HCT116 (cell line): ENCODE data around the gene CNFN. TPM values are rescaled to one million over a fixed set of nuclear protein-coding genes. Genes with fewer than 3 reads are reported as not detected.

Experiments used
- ATAC-seq: fragments of 200-7000 bp; cut with Tn5 transposase; 2 replicates; pipeline ENCODE4 v1.9.1; 2020; ENCODE audit warnings: mild to moderate bottlenecking, moderate library complexity
- BruUV-seq: library from RNA; stranded (reverse); fragments of 400-500 nt; replicated peaks from 2 replicates; lab custom pipeline; 2021; lab: Mats Ljungman, UMichigan
- CTCF ChIA-PET: fragments of 300-600 bp; sonication (Branson Sonifier 250); formaldehyde crosslinking; loops from one replicate; lab custom pipeline; 2021; ENCODE audit warnings: antibody characterized with exemption; lab: Charles Lee
- POLR2A ChIA-PET: fragments of 300-600, 350-600 bp; sonication (Branson Sonifier 250); formaldehyde crosslinking; loops from one replicate; lab custom pipeline; 2021; ENCODE audit warnings: antibody characterized with exemption; lab: Charles Lee
- RAD21 ChIA-PET, 2 experiments: fragments of 300-600 bp; sonication (Branson Sonifier 250); formaldehyde crosslinking; loops; one replicate each; lab custom pipeline; 2023; ENCODE audit warnings: low total read pairs in 2 of 2; ENCODE audit not compliant: uncharacterized antibody in 2 of 2, unreplicated experiment in 2 of 2, low non-redundant PET in 1 of 2; lab: Charles Lee
- DNase-seq: peaks from one replicate; pipeline ENCODE4 v3.0.0-alpha.2; 2010; ENCODE audit warnings: low read depth, low spot score
- H2AFZ ChIP-seq: fragments of 200-600 bp; shearing (Covaris generic), sonication (generic); 2 replicates; pipeline ENCODE4 v1.6.1; 2017; ENCODE audit warnings: low read depth, mixed run types, mixed read lengths, antibody characterized with exemption, low read length; ENCODE audit not compliant: poor library complexity, severe bottlenecking
- H3K27ac ChIP-seq: 2 replicates; pipeline ENCODE4 v1.5.1; 2012; ENCODE audit warnings: low read depth, low read length
- H3K27me3 ChIP-seq: fragments of 200-600 bp; sonication (generic); 2 replicates; pipeline ENCODE4 v1.6.1; 2016; ENCODE audit warnings: mixed run types, low read length, mixed read lengths; ENCODE audit not compliant: insufficient read depth
- H3K36me3 ChIP-seq, 2 experiments: fragments of 200-500 bp in 1 of 2; fragments of 200-600 bp in 1 of 2; sonication (Bioruptor generic) in 1 of 2; sonication (generic) in 1 of 2; 2 replicates each; pipeline versions ENCODE4 v1.5.1 to v1.6.1; 2014 to 2016; ENCODE audit warnings: low read length in 2 of 2, inconsistent platforms in 1 of 2, mixed read lengths in 1 of 2, mixed run types in 1 of 2; ENCODE audit not compliant: insufficient read depth in 2 of 2, control insufficient read depth in 1 of 2
- H3K4me1 ChIP-seq, 2 experiments: fragments of 200-600 bp in 1 of 2; sonication (generic) in 1 of 2; 2 replicates each; pipeline versions ENCODE4 v1.5.1 to v1.6.1; 2012 to 2017; ENCODE audit warnings: low read length in 2 of 2, inconsistent platforms in 1 of 2, mild to moderate bottlenecking in 1 of 2, mixed read lengths in 1 of 2, mixed run types in 1 of 2, moderate library complexity in 1 of 2; ENCODE audit not compliant: insufficient read depth in 2 of 2, control insufficient read depth in 1 of 2
- H3K4me2 ChIP-seq: fragments of 200-600 bp; sonication (generic); 2 replicates; pipeline ENCODE4 v1.6.1; 2017; ENCODE audit warnings: mixed run types, low read length, mixed read lengths
- H3K4me3 ChIP-seq, 2 experiments: fragments of 200-600 bp in 1 of 2; sonication (generic) in 1 of 2; replicated peaks in 1 of 2; 2 replicates each; pipeline ENCODE4 v1.5.1; 2011 to 2016; ENCODE audit warnings: low read length in 2 of 2, control low read depth in 1 of 2, low read depth in 1 of 2, mild to moderate bottlenecking in 1 of 2, mixed read lengths in 1 of 2, mixed run types in 1 of 2
- H3K79me2 ChIP-seq: fragments of 200-600 bp; sonication (generic); 2 replicates; pipeline ENCODE4 v1.6.1; 2017; ENCODE audit warnings: mild to moderate bottlenecking, mixed run types, low read length, moderate library complexity, mixed read lengths; ENCODE audit not compliant: insufficient read depth
- H3K9ac ChIP-seq: fragments of 200-600 bp; sonication (generic); 2 replicates; pipeline ENCODE4 v1.6.1; 2016; ENCODE audit warnings: low read length, mixed read lengths
- H3K9me2 ChIP-seq: fragments of 200-600 bp; sonication (generic), shearing (Covaris generic); 2 replicates; pipeline ENCODE4 v1.6.1; 2017; ENCODE audit warnings: mixed run types, mild to moderate bottlenecking, moderate library complexity; ENCODE audit not compliant: insufficient read depth
- H3K9me3 ChIP-seq, 2 experiments: fragments of 200-500 bp in 1 of 2; fragments of 200-600 bp in 1 of 2; sonication (Bioruptor generic) in 1 of 2; sonication (generic) in 1 of 2; 2 replicates each; pipeline ENCODE4 v1.6.1; 2014 to 2017; ENCODE audit warnings: low read length in 2 of 2, mixed read lengths in 2 of 2, inconsistent platforms in 1 of 2, low read depth in 1 of 2, mild to moderate bottlenecking in 1 of 2, mixed run types in 1 of 2, moderate library complexity in 1 of 2; ENCODE audit not compliant: control insufficient read depth in 1 of 2, insufficient read depth in 1 of 2
- H4K20me1 ChIP-seq: fragments of 200-600 bp; sonication (generic), shearing (Covaris generic); 2 replicates; pipeline ENCODE4 v1.6.1; 2017; ENCODE audit warnings: mixed run types, mild to moderate bottlenecking, moderate library complexity; ENCODE audit not compliant: insufficient read depth
- CEBPB ChIP-seq: IDR thresholded peaks from 2 replicates; pipeline ENCODE4 v1.6.1; 2012; ENCODE audit warnings: low read depth
- CTCF ChIP-seq, 3 experiments: fragments of 200-600 bp in 1 of 3; sonication (generic) in 1 of 3; IDR thresholded peaks in 2 of 3; conservative IDR thresholded peaks in 1 of 3; 2 replicates each; pipeline ENCODE4 v1.5.1; 2012 to 2017; ENCODE audit warnings: low read depth in 2 of 3, low read length in 2 of 3, antibody characterized with exemption in 1 of 3, borderline replicate concordance in 1 of 3, control low read depth in 1 of 3, mild to moderate bottlenecking in 1 of 3, mixed read lengths in 1 of 3, mixed run types in 1 of 3, moderate library complexity in 1 of 3; ENCODE audit not compliant: insufficient read depth in 1 of 3
- EGR1 ChIP-seq: IDR thresholded peaks from 2 replicates; pipeline ENCODE4 v1.6.1; 2012; ENCODE audit warnings: low read depth
- ELF1 ChIP-seq: IDR thresholded peaks from 2 replicates; pipeline ENCODE4 v1.6.1; 2012; ENCODE audit warnings: low read depth, borderline replicate concordance
- EZH2phosphoT487 ChIP-seq: fragments of 200-600 bp; IDR thresholded peaks from 2 replicates; pipeline ENCODE4 v1.6.1; 2018; ENCODE audit warnings: antibody characterized with exemption, borderline replicate concordance
- MAX ChIP-seq: IDR thresholded peaks from 2 replicates; pipeline ENCODE4 v1.6.1; 2012
- RAD21 ChIP-seq: IDR thresholded peaks from 2 replicates; pipeline ENCODE4 v1.6.1; 2012; ENCODE audit warnings: low read depth, mild to moderate bottlenecking
- SIN3A ChIP-seq: IDR thresholded peaks from 2 replicates; pipeline ENCODE4 v1.6.1; 2012; ENCODE audit warnings: low read depth
- ZBTB33 ChIP-seq: IDR thresholded peaks from 2 replicates; pipeline ENCODE4 v1.6.1; 2011; ENCODE audit warnings: mild to moderate bottlenecking, low read length, moderate library complexity; ENCODE audit not compliant: insufficient replicate concordance; ENCODE audit errors: extremely low read depth
- ZNF274 ChIP-seq: fragments of 200-500 bp; sonication (Bioruptor generic); IDR thresholded peaks from 2 replicates; pipeline ENCODE4 v1.6.1; 2014; ENCODE audit warnings: mild to moderate bottlenecking, low read depth, low read length, inconsistent platforms
- intact Hi-C: fragments of 100-400 bp; cut with micrococcal nuclease; formaldehyde crosslinking; loops from 2 replicates; pipeline ENCODE4 v1.10.0; 2022
- total RNA-seq: library from RNA; stranded (reverse); gene quantifications from one replicate; pipeline ENCODE4 v1.2.1, GENCODE V29; 2021; ENCODE audit not compliant: unreplicated experiment

CNFN gene
- total RNA-seq, 1 experiment from 2014 or later, result 13.9 TPM

GRCh38 chr19:42344336-42344893 lies 45.7 kb downstream of the CNFN start:
- CTCF ChIA-PET, result interaction anchor here (0.7 to 1.1 kb wide), 2 partner anchors 8 to 12 kb away, joined by 3 read pairs; no protein-coding TSS in a partner anchor
- H3K4me1 ChIP-seq, result no peaks in the 10 kb centered on the region
- H3K9me3 ChIP-seq, result no peaks in the 10 kb centered on the region
- intact Hi-C loops, result no loop called here
- ATAC-seq (no peak), DNase-seq (no peak)
- H3K27ac ChIP-seq, result no peak overlapping the region
- POLR2A ChIA-PET, result no interaction called here
- TF ChIP-seq CEBPB (no peak), SIN3A (no peak), EGR1 (no peak), ELF1 (no peak), ZNF274 (no peak), MAX (no peak)
- H3K4me2 ChIP-seq, result no peak overlapping the region
- no peaks in the 10 kb centered on the region for H3K9me2 ChIP-seq
- no peak overlapping the region for H2AFZ ChIP-seq
- no peak overlapping the region for H3K9ac ChIP-seq
- RAD21 ChIA-PET, result no interaction called here
- H3K4me3 ChIP-seq, result no peak overlapping the region
- no peaks in the 10 kb centered on the region for H3K27me3 ChIP-seq
- BruUV-seq, result no TSS peak
- H3K79me2 ChIP-seq, result no peaks in the 10 kb centered on the region
- no peaks in the 10 kb centered on the region for H4K20me1 ChIP-seq
- H3K36me3 ChIP-seq, result no peaks in the 10 kb centered on the region; a peak in 1 of 4 replicates

- RAD21 ChIA-PET, result no interaction called here
- H3K9me2 ChIP-seq, result no peaks in the 10 kb centered on the region
- H3K79me2 ChIP-seq, result no peaks in the 10 kb centered on the region
- intact Hi-C loops, result no loop called here
- H3K9me3 ChIP-seq, result no peaks in the 10 kb centered on the region
- H3K9ac ChIP-seq, result no peak overlapping the region
- H3K27me3 ChIP-seq, result no peaks in the 10 kb centered on the region
- TF ChIP-seq ELF1, result no peak
- TF ChIP-seq CTCF (IDR thresholded peaks at IDR 0.05 in 2 of 3, conservative IDR thresholded peaks at IDR 0.05 in 1 of 3; ENCODE audit: borderline replicate concordance in 1 of 3, insufficient read depth in 1 of 3, low read depth in 2 of 3, low read length in 2 of 3), result peak in 2 of 3 experiments; percentile 56 to 69; a peak in 4 of 6 replicates
- TF ChIP-seq SIN3A, result no peak
- TF ChIP-seq EZH2phosphoT487, result no peak
- TF ChIP-seq ZBTB33, result no peak
- TF ChIP-seq RAD21, result no peak
- no peak overlapping the region for H3K4me3 ChIP-seq
- POLR2A ChIA-PET, result no interaction called here
- no peak overlapping the region for H3K27ac ChIP-seq
- peak; percentile 72 for ATAC-seq
- H3K36me3 ChIP-seq, result no peaks in the 10 kb centered on the region; a peak in 1 of 4 replicates
- H2AFZ ChIP-seq, result no peak overlapping the region
- no peak for DNase-seq
- H3K4me2 ChIP-seq, result no peak overlapping the region
- CTCF ChIA-PET, result interaction anchor here (1.1 kb wide), 1 partner anchor 11 kb away, joined by 3 read pairs; no protein-coding TSS in a partner anchor
- no peaks in the 10 kb centered on the region for H4K20me1 ChIP-seq
- no peaks in the 10 kb centered on the region for H3K4me1 ChIP-seq
- BruUV-seq, result no TSS peak
Measured at GRCh38 chr19:42343344-42344110, 46.6 kb downstream of the CNFN start.
